T-helper 2 cell treated with Interferon-gamma antibody and Interleukin-4, amounts not matched to agents 100 ng/mL and 5 ng/mL, for 36 hours (primary cell): ENCODE data around the gene OPRM1. TPM values are rescaled to one million over a fixed set of nuclear protein-coding genes. Genes with fewer than 3 reads are reported as not detected.

Experiments used
- intact Hi-C: fragments of 100-400 bp; cut with micrococcal nuclease; formaldehyde crosslinking; loops from one replicate; pipeline ENCODE4 v1.15.1; 2023
- total RNA-seq: library from RNA; stranded (reverse); gene quantifications from 2 replicates; pipeline ENCODE4 v1.2.3, GENCODE V29; 2022

The OPRM1 gene
- total RNA-seq, 1 donor from 2014 or later, result not detected

DNA sequence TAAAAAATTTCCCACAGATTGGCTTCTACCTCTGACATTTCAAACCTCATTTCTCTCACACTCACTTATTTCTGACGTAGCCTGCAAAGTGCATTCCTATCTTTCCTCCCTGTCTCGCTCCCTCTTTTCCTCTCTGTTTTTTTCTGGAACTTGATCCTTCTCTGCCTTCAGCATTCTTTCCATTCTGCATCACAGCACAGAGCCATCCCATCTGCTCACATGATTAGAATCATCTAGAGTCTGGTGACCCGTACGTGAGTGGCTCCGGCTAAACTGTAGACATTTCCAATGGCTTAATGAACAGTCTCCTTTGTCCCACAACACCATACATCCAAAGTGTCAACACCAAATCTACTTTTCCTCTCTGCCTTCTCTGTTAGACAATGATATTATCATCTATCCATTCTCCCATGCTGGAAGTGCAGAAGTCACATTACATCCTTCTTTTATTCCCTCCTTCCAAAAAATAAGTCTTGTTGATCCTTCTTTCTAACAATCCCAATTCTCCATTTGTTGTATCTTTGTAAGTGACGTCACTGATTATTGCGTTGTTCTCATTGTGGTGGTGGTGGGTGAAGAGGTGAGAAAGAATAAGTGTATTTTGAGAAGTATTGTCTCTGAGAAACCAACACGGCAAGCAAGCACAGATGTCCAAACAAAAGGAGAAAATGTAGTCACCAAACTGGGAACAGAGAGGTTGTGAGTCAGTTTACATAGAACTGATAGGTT is 41.6 kb downstream of the OPRM1 start:
- intact Hi-C loops, result no loop called here

DNA sequence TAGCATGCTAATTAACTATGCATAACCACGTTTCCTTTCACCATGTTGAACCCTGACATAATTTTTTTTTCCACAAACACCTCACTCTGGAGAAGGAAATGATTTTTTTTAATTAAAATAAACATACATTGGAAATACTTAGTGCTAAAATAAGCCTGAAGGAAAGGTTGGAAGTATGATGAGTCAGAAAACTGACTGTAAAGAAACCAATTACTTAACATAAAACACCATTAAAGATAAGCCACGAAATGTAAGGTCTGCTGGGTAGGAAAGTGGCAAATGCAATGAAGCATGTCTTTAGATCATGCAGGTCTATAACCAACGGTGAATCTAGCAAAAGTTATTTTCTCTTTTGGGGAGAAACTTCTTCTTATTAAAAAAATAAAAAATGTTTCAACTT is 47.5 kb downstream of the OPRM1 start:
- intact Hi-C loops, result no loop called here

DNA sequence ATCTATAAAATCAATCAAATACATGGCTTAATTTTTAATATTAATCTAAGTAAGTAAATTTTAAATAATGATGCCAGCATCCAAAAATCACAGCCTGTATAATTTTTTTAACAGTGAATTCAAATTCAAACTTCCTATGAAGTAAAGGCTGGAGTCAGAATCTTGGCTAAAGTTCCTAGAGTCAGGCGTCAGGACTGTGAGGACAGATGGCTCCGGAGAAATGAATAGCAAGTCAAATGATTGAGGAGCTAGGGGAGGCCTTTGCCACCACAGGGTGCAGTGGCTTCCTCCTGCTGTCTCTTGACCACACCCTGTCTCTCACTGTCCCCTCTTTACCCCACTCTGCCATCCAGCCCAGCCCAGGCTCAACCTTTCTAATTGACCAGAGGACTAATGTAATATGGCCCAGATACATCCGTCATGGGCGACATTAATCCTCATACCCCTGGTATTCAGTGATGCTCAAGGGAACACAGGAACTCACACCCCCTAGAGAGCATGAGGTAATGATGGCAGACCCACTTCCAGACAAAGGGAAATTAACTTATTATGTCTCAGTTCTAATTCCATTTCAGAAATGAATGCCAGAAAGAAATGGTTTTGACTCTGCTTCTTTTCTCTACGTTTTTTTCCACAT is 53.4 kb downstream of the OPRM1 start:
- intact Hi-C loops, result no loop called here

DNA sequence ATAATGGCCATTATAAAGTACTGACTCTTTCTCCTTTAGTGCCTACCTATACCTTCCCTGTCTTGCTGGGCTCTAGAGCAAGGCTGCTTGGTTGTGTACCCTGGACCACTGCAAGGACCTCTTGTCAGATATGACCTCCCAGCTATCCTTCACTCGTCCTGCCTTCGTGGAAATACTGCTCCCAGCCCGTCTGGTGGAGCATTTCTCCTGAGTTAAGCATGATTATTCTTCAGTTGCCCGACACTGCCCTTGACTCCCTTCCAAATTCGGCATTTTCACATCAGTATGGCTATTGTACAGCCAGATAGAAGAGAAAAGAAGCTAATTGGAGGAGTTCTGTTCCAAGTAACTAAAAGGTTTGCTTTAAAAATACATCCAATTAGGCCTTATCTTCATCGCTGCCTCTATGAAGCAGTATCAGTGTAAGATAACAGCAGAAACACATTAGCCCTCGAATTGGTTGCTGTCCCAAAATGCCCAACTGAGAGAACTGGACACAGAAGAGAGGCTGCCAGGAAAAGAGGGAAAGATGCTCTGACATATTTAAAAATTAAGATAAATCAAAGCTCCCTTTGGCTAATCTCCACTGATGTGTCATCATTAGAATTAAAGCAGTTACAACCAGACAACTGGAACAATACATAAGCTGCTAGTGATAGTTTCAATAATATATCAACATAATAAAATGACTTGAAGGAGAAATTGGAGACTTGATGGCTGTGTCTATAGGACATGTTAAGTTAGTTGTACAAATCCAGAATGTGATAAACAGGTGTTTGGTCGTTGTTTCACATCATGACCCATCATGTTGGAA is 54.4 kb downstream of the OPRM1 start:
- intact Hi-C loops, result no loop called here

DNA sequence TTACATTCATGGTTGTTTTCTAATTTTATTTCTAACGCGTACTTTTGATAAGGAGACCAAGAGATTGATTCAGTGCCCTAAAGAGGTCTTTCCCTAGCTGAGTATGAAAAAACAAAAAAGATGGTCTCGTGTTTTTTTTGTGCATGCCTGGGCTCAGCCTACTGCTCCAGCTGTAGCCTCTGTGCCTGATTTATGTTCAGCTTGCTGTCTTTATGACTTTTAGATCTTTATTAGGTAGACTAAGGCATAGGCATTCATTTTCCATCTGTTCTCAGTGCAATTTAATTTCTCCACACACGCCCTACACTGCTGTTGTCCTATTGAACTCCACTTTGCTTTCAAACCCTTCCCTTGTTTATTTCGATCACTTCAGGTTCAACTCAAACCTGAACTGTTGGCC is 56.5 kb downstream of the OPRM1 start:
- intact Hi-C loops, result no loop called here

DNA sequence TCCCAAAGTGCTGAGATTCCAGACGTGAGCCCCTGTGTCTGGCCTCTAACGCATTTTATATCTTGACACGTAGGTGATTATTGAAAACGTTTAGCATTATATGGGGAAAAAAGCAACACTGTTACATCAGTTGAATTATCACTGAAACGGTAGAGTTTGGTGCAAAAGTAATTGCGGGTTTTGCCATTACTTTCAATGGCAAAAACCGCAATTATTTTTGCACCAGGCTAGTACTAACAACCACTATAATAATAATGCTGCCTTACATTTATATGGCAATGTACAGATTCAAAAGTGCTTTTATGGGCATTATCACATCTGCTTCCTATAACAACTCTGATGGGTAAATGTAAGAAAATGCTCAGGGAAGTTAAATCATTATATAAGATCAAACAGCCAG is 57.3 kb downstream of the OPRM1 start:
- intact Hi-C loops, result no loop called here

DNA sequence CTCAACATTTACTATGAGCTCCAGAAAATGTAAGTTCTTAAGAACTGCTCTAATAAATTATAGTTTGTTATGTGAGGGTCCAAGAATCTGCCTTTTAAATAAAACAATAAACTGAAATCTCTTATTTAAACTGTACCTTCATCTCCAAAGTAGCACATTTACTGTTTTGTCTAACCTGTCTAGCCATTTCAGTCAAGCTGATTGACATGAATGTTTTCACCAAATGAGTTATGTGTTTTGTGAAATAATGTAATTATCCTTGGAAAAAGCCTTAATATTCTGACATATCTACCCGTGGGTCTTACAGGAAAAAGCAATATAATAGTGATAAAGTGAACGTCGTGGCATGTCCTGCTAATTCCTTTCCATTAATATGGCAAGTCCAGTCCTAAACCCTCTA is 57.8 kb downstream of the OPRM1 start:
- intact Hi-C loops, result no loop called here

DNA sequence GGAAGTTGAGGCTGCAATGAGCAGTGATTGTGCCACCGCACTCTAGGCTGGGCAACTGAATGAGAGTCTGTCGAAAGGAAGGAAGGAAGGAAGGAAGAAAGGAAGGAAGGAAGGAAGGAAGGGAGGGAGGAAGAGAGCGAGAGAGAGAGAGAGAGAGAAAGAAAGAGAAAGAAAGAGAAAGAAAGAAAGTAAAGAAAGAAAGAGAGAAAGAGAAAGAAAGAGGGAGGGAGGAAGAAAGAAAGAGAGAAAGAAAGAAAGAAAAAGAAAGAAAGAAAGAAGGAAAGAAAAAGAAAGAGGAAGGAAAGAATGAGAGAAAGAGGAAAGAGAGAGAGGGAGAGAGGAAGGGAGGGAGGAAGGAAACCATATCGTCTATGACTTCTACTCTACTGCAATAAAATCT is 60.2 kb downstream of the OPRM1 start:
- intact Hi-C loops, result no loop called here

DNA sequence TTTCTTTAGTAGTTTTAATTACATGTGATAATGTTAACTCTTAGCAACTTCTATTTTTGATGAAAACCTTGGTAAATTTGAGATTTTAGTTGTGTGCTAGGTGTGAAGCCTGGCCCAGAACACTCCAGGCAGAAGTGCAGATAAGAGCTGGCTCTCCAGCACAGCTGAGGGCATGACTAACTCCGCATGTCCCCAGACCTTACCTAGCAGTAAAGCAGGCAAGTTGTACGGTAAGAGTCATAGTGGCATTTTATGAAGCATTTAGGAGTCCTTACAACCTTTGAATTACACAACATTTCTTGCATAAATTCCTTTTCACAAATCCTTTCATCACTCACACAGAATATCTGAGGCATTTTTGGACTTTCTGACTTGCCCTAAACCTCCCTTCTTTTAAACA is 67.2 kb downstream of the OPRM1 start:
- intact Hi-C loops, result loop anchor here (1.0 kb wide), 1 partner anchor 36 kb away; no protein-coding TSS in a partner anchor

DNA sequence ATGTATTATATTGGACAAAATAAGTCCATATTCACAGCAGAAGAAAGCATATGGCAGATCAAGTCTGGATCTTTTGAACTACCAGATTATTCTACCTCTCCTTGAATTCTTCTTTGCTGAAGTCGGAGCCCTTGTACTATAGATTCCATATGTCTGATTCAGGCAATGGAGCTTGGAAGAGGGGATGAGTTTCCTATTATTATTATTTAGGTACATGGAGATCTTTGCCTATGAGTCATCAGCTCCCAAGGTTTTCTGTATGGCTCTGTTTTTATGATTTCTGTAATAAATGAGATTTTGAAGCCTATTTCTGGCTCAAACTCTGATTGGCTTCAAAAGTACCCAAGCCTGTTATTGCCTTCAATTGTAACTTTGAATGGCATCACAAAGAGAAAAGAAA is 72.0 kb downstream of the OPRM1 start:
- intact Hi-C loops, result no loop called here

DNA sequence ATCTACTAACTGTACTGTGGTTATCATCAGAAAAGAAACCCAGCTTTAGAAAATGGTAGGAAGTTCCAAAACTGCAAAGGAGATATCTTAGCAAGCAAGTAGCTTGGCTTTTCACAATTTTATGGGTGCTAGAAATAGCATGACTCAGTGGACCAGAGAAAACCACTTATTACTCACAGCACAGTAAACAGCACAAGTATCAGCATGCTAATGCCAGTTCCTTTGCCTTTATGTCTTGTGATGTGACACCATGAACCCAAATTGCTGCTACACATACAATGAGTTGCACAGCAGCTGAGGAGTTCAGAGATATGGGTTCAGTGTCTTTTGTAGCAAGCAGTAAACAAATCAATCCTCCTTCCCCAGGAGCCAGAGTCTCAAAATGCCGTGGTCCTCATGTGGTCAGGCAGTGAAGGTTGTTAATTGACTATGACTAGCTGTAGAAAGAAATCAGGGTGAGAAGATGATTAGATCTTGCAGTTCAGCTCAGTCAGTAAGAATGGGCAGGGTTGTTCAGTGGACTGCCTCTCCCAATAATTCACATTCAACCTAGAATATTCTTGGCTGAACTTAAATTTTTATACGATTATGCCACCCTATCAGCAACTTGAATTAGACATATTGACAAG is 73.3 kb downstream of the OPRM1 start:
- intact Hi-C loops, result no loop called here

DNA sequence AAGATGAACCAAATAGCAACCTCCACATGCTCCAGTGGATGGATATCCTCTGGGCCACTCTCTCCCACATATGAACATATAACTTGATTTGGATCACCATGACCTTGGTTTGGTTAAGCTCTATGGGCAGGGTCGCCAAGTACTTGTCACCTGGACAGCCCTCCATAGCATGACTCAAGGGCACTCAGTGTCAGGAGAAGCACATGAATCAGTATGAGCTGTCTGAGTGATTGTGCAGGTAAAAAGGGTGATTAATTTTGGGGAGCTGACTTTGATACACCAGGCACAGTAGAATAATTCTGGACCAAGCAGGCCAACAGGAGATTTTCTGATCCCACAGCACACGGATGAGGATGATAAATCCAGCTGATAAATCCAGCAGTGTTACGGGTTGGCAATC is 74.4 kb downstream of the OPRM1 start:
- intact Hi-C loops, result no loop called here

DNA sequence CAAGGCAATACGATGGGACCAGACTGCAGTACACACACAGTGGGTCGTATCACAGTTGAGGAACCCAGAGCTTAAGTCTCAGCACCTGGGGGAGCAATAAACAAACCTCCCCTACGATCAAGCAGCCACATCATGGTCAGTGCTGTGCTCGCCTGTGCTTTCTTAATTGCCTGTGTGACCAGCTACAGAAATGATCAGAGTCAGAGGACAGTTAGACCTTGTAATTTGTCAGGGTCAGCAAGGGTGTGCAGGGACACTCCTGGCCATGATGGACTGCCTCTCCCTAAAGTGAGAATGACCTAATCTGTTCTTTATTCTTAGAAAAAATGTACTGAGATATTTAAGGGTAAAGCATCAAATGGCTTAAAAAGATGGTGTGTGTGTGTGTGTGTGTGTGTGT is 78.4 kb downstream of the OPRM1 start:
- intact Hi-C loops, result no loop called here

DNA sequence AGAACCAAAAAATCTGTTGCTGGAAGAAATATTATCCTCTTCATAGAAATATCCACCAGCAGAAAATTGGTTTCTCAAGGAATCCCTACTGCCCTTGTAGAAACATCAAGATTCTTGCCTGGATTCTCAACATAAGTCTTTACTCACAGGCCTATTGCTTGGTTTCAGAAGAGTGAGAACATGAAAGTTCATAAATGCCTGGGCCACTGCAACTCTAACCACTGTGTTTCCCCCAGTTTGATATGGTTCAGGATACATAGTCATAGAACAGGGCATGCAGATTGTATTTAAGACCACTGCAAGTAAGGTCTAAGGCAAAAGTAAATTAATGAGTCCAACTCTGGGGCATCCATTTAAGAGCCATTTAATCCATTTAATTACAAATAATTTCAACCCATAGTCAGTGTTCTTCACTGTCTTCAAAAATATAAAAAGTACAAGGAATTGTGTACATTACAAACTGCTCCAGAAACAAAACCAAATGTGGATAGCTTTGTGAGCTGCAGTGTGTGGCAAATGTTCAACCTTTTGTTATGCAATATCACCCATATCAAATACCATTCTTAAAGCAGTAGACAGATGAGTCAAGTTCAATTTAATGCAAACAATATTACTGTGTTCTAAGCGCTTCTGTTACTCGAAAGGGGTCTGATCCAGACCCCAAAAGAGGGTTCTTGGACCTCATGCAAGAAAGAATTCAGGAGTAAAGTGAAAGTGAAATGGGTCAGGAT is 83.3 kb downstream of the OPRM1 start:
- intact Hi-C loops, result no loop called here

DNA sequence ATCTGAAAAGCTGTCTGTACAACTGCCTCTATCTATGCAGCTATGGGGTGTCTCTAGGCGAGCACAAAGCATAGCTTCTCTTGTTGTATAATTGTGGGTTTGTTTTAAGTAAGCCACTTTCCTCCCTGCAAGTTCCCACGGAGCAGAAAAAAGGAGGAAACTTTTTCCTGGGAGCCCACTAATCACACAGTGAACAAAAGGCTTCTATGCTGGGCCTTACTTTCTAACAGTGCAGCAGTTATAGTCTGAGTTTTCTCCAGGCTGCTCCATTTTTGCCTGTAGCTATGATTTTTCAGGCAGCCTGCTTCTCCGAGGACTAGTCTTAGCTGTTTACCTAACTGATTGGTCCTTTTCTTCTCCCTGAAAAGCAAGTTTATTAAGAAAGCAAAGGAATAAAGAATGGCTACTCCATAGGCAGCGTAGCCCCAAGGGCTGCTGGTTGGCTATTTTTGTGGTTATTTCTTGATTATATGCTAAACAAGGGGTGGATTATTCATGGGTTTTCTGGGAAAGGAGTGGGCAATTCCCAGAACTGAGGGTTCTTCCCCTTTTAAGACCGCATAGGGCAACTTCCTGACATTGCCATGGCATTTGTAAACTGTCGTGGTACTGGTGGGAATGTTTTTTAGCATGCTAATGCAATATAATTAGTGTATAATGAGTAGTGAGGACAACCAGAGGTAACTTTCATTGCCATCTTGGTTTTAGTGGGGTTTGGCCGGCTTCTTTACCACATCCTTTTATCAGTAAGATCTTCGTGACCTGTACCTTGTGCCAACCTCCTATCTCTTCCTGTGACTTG is 84.3 kb downstream of the OPRM1 start:
- intact Hi-C loops, result no loop called here

DNA sequence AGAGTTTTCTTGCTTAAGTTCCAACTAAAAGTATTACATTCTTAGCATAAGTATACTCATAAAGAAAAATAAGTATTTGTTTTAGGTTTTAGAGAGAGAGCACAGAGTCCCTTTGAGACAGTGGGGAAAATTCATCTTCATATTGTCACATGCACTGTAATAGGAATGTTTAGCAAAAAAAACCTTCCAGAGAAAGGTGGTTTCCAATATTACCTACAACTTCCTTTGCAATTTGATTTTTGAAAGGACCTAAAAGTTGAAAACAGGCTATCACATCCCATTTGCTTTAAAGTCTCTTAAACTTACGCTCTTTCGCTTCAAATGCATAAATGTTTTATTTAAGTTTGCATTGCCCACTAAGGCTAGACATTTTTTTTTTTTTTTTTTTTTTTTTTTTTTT is 86.4 kb downstream of the OPRM1 start:
- intact Hi-C loops, result no loop called here

DNA sequence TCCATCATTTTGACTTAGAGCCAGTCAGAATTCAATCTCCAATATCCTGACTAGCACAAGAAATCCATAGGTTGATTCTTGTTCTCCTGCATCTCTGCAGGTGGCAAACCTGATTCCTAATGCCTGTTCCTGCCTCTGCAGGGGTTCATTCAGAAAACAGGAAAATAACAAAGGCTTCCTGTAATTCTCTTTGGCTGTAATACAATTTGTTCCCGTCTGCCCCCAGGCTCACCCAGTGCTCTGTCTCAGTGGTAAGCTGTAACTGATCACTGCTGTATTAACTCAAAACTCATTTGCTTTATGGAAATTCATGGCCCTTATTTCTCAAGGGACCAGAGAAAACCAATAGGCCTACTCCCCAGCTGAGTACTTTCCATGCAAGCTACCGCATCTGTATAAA is 88.6 kb downstream of the OPRM1 start:
- intact Hi-C loops, result no loop called here

DNA sequence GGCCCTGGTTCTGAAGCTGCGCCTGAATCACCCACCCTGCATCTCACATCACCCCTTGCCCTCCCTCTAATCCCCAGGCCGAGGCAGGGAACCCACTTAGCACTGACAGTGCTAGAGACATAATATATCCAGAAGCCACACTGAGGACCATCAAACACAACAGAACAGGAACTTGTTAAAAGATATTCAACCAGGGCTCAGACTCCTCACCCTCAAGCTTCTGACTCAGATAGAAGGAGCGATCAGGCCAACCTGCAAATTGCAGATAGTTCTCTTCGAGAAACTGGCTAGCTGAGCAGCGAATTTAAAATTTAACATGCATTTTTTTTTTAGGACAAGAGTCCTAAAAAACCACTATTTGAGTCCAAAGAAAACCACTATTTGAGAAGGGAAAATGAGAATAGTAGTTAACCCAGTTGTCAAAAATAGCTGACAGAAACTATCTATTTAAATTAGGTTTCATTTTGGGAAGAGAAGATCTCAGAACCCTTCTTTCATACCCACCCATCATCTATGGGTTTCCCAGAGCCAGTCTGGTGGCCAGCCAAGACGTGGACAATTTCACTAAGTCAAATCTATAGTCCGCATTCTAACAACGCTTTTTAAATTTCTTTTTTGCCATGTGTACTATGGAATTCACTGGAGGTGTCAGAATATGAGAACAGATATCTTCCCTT is 95.6 kb downstream of the OPRM1 start:
- intact Hi-C loops, result no loop called here

DNA sequence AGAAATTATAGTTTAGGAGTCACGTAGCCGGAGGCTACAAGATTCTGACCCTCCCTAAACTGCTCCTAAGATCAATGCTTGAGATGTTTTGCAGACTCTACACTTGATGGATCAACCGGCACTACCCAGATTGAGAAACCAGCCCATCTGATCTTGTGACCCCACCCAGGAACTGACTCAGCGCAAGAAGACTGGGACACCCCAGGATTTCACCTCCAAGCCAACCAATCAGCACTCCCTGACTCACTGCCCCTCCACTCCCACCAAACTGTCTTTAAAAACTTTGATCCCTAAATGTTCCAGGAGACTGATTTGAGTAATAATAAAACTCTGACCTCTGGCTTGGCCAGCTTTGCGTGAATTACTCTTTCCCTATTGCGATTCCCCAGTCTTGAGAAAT is 99.8 kb downstream of the OPRM1 start:
- intact Hi-C loops, result no loop called here

DNA sequence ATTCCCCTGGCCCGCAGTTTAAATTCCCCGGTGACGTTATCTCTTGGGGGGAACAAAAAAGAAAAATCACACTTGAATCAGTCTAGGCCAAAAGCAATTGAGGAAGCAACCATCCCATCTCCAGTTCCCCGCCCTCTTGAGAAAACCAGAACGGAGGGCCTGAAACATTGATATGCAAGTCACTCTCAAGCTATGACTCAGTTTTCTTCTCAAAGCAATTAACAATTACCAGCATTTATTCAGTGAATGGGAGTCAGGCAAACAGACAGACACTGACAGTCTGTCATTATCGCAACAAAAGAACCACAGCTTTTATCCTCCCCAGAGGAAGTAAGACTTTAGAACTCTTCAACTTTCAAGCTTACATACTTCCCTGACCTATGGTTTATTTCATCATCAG is 100.9 kb downstream of the OPRM1 start:
- intact Hi-C loops, result no loop called here
